ENCODE results near the gene PCK2. TPM values are rescaled to one million over a fixed set of nuclear protein-coding genes. Genes with fewer than 3 reads are reported as not detected.

PCK2 gene
- total RNA-seq, 1 experiment from 2014 or later, result 106 TPM

DNA sequence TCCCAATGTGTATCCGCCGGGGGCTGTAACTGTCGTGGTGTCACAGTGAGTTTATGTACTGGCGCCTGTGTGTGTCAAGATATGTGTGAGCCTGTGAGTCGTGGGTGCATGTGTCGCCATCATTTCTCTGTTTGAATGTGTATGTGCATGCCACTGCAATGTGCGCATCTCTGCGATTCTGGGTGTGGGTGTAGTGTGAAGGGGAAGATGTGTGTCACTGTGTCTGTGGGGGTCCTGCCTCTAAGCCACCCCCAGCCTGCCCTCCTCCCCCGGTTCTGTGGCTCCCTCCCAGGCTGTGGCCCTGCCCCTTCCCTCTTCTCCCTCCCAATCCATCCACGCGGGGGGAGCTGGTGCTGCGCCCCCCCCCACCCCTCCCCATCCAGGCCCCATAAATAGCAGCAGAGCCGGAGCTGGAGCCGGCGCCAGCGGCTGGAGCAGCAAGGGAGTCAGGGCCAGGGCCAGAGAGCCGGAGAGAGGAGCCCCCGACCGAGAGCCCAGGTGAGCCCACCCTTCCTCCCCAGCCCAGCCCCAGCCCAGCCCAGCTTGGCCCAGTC lies 22.9 kb upstream of the PCK2 start, which contains the start of gene CPNE6:
CPNE6 (plus strand) TSS at position 419 of the 554 bp plus-strand sequence. CDS start 1,375 bp downstream, outside the sequence.
- Histone ChIP-seq H3K9me3 (ENCODE audit: low read length) (no peaks in the 10 kb centered on the region), H3K9ac (ENCODE audit: low read length) (no peak within 1 kb of the TSS), H2AFZ (ENCODE audit: low read length) (no peak within 1 kb of the TSS), H3K27ac (ENCODE audit: low read length) (no peak within 1 kb of the TSS), H4K20me1 (ENCODE audit: insufficient read depth, low read depth, low read length) (no peaks in the 10 kb centered on the region), H3K4me2 (ENCODE audit: low read depth, low read length, poor library complexity, severe bottlenecking) (no peak within 1 kb of the TSS), H3K27me3 (ENCODE audit: low read length) (no peaks in the 10 kb centered on the region), H3K4me3 (ENCODE audit: low read length) (no peak within 1 kb of the TSS), H3K79me2 (ENCODE audit: low read length) (no peaks in the 10 kb centered on the region), H3K9me2 (replicated peaks; ENCODE audit: insufficient read depth, low read length) (no peaks in the 10 kb centered on the region), H3K36me3 (ENCODE audit: insufficient read depth, low read length) (0 out of 2 replicates have a peak, but pooled peaks cover 3% of the 10 kb centered on the region), H3K4me1 (ENCODE audit: low read length) (peaks cover 9% of the 10 kb centered on the region)
- DNase-seq, result no peak

DNA sequence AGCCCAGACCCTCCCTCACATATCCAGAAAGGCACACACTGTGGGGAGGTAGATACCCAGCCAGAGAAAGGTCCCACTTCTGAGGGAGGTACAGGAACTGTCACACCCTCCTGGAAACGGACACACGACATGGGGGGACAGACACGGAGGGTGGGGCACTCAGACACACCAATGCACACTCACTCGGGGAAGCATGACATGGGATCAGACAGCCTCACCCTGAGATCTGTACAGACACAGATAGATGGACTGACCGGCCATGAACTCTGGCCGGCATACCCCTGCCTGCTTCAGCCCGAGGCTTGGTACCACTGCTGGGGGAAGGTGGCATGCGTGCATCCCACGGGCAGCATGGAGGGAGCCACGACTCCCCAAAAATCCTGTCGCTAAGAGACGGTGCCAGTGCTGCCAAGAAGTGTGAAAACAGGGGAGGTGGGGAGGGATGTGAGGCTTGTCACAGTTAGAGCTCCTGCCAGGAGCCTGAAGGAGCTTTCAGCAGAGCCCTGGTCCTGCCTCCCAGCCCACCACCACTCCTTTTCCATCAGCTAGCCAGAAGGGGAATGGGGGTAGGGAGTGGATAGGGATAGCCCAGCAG lies 22.2 kb upstream of the PCK2 start:
- no peaks in the 10 kb centered on the region for H4K20me1 ChIP-seq (ENCODE audit: insufficient read depth, low read depth, low read length)
- H3K4me3 ChIP-seq (ENCODE audit: low read length), result no peak overlapping the region
- H3K27ac ChIP-seq (ENCODE audit: low read length), result no peak overlapping the region
- no peaks in the 10 kb centered on the region for H3K79me2 ChIP-seq (ENCODE audit: low read length)
- no peaks in the 10 kb centered on the region for H3K9me3 ChIP-seq (ENCODE audit: low read length)
- no peak for DNase-seq
- no peaks in the 10 kb centered on the region for H3K27me3 ChIP-seq (ENCODE audit: low read length)
- H3K4me1 ChIP-seq (ENCODE audit: low read length), result peaks cover 9% of the 10 kb centered on the region
- H3K36me3 ChIP-seq (ENCODE audit: insufficient read depth, low read length), result no peaks in the 10 kb centered on the region
- no peak overlapping the region for H2AFZ ChIP-seq (ENCODE audit: low read length)
- H3K4me2 ChIP-seq (ENCODE audit: low read depth, low read length, poor library complexity, severe bottlenecking), result no peak overlapping the region
- no peak overlapping the region for H3K9ac ChIP-seq (ENCODE audit: low read length)
- H3K9me2 ChIP-seq (replicated peaks; ENCODE audit: insufficient read depth, low read length), result no peaks in the 10 kb centered on the region

DNA sequence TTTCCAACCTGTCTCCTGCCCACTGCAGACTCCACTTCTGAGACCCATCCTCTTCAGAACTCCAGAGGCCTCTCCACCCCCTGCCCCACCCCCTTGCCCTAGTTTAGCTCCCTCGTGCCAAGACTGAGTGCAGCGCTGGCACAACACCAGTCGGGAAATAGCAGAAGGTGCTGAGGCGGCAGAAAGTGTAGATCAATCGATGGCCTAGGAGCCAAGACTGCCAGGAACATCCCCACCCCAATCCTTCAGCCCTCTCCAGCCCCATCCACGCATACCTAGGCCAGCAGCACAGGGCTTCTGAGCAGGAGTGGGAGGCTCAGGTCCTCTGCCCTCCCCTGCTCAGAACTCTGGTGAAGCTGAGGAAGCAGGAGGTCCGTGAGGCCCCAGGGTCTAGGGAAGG lies 21.7 kb upstream of the PCK2 start:
- no peak for DNase-seq
- Histone ChIP-seq H3K27ac (ENCODE audit: low read length) (no peak overlapping the region), H3K9ac (ENCODE audit: low read length) (no peak overlapping the region), H3K4me3 (ENCODE audit: low read length) (no peak overlapping the region), H3K27me3 (ENCODE audit: low read length) (no peaks in the 10 kb centered on the region), H3K4me1 (ENCODE audit: low read length) (peaks cover 10% of the 10 kb centered on the region), H3K36me3 (ENCODE audit: insufficient read depth, low read length) (no peaks in the 10 kb centered on the region), H4K20me1 (ENCODE audit: insufficient read depth, low read depth, low read length) (no peaks in the 10 kb centered on the region), H3K79me2 (ENCODE audit: low read length) (no peaks in the 10 kb centered on the region), H3K9me2 (replicated peaks; ENCODE audit: insufficient read depth, low read length) (no peaks in the 10 kb centered on the region), H2AFZ (ENCODE audit: low read length) (no peak overlapping the region), H3K9me3 (ENCODE audit: low read length) (no peaks in the 10 kb centered on the region), H3K4me2 (ENCODE audit: low read depth, low read length, poor library complexity, severe bottlenecking) (no peak overlapping the region)

DNA sequence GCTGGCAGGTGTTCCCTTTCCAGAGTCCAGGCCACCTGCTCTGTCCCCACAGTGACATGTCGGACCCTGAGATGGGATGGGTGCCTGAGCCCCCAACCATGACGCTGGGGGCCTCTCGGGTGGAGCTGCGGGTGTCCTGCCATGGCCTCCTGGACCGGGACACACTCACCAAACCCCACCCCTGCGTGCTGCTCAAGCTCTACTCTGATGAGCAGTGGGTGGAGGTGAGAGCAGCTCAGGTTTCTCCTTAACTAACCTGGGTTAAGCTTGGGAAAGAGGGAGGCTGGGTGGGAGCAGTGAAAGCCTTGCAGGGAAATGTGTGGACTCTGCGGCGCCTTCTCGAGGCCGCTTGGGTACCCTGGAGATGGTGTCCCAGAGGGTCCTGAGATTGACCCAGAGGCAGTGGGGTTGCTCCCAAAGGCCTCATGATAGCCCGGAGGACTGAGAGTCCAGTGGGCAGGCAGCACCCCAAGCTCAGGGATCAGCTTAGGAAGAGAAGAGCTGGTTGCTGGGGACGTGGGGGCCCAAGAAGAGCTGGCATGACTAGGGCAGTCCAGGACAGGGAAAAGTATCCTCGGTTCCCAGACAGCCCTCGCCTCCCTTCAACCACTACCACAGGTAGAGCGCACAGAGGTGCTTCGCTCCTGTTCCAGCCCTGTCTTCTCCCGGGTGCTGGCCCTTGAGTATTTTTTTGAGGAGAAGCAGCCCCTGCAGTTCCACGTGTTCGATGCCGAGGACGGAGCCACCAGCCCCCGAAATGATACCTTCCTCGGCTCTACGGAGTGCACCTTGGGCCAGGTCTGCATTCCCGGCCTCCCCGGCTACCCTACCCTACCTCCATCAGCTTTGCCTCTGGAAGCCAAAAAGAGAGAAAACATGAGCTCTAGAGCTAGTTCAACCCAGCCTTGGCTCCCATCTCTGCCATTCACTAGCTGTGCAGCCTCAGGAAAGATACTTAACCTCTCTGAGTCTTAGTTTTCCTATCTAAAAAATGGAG lies 20.9 kb upstream of the PCK2 start:
- no peaks in the 10 kb centered on the region for H3K27me3 ChIP-seq (ENCODE audit: low read length)
- H3K27ac ChIP-seq (ENCODE audit: low read length), result no peak overlapping the region
- no peaks in the 10 kb centered on the region for H3K36me3 ChIP-seq (ENCODE audit: insufficient read depth, low read length)
- no peaks in the 10 kb centered on the region for H4K20me1 ChIP-seq (ENCODE audit: insufficient read depth, low read depth, low read length)
- H2AFZ ChIP-seq (ENCODE audit: low read length), result no peak overlapping the region
- no peak for DNase-seq
- H3K9me3 ChIP-seq (ENCODE audit: low read length), result no peaks in the 10 kb centered on the region
- no peak overlapping the region for H3K4me3 ChIP-seq (ENCODE audit: low read length)
- no peaks in the 10 kb centered on the region for H3K9me2 ChIP-seq (replicated peaks; ENCODE audit: insufficient read depth, low read length)
- H3K9ac ChIP-seq (ENCODE audit: low read length), result no peak overlapping the region
- no peak overlapping the region for H3K4me2 ChIP-seq (ENCODE audit: low read depth, low read length, poor library complexity, severe bottlenecking)
- no peaks in the 10 kb centered on the region for H3K79me2 ChIP-seq (ENCODE audit: low read length)
- peaks cover 17% of the 10 kb centered on the region for H3K4me1 ChIP-seq (ENCODE audit: low read length)

DNA sequence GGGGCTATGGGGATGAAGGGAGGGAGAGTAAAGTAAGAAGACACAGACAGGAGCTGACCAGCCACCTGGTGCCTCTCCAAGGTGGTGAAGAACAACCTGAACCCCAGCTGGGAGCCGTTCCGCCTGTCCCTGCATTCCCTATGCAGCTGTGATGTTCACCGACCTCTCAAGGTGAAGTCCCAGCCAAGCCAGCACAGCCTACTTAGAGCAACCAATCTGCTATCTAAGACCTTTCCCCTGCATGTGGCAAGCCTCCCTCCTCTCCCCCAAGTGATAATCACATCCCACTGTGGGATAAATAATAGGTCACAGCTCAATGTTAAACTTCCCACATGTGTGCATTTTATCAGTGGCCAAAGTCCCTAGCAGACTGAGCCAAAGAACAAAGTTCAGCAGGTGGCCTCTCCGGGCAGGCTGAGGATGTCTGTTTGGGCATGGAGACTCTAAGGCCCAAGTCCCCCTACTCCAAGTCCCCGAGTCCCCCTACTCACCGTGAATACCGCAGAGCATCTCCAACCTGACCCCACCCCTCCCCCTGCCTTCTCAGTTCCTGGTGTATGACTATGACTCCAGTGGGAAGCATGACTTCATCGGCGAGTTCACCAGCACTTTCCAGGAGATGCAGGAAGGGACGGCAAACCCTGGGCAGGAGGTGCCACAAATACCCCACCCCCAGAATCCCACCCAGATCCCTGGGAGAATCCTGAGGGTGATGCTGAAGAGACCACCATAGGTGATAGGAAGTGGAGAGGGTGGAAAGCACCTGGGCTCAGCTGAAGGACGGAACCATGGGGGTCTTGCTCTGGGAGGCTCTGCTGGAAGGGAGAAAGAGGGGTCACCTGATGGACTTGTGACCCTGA lies 19.3 kb upstream of the PCK2 start:
- Histone ChIP-seq H2AFZ (ENCODE audit: low read length) (peak overlapping the region; percentile 58; the same call in 1 of the 2 replicates), H3K27ac (ENCODE audit: low read length) (no peak overlapping the region), H3K9me3 (ENCODE audit: low read length) (no peaks in the 10 kb centered on the region)

DNA sequence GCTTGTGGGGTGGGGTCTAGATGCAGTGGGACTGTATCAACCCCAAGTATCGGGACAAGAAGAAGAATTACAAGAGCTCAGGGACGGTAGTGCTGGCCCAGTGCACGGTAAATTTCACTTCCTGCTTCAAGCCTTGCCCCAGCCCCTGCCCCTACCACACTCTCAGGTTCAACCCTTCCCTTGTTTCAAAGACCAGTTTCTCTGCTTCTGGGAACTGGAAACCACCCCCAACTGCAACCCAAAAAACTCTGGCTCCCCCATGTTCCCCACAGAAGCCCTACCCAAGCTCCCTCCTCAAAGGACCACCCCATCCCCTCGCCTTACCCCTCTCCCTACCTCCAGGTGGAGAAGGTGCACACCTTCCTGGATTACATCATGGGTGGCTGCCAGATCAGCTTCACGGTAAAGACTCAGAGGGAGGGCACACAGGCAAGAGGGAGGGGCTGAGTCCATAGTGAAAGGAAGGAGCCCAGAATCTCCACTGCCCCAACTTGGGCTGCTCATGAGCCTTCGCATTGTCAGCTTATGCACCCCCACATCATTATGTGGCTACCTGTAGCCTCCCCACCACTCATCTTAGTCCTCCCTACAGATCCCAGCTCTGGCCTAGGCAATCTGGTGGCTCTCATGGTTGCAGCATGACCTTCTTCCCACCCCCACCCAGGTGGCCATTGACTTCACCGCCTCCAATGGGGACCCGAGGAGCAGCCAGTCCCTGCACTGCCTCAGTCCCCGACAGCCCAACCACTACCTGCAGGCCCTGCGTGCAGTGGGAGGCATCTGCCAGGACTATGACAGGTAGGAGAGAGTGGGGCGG lies 18.4 kb upstream of the PCK2 start:
- Histone ChIP-seq H3K27ac (ENCODE audit: low read length) (no peak overlapping the region), H2AFZ (ENCODE audit: low read length) (peak overlapping the region; percentile 58; the same call in 1 of the 2 replicates)

More for the DNA sequence above, 19.3 kb upstream of the PCK2 start:
- H4K20me1 ChIP-seq (ENCODE audit: insufficient read depth, low read depth, low read length), result no peaks in the 10 kb centered on the region
- H3K36me3 ChIP-seq (ENCODE audit: insufficient read depth, low read length), result no peaks in the 10 kb centered on the region
- H3K4me1 ChIP-seq (ENCODE audit: low read length), result peaks cover 24% of the 10 kb centered on the region
- DNase-seq, result no peak
- no peaks in the 10 kb centered on the region for H3K9me2 ChIP-seq (replicated peaks; ENCODE audit: insufficient read depth, low read length)
- no peaks in the 10 kb centered on the region for H3K27me3 ChIP-seq (ENCODE audit: low read length)
- no peak overlapping the region for H3K4me3 ChIP-seq (ENCODE audit: low read length)
- no peak overlapping the region for H3K4me2 ChIP-seq (ENCODE audit: low read depth, low read length, poor library complexity, severe bottlenecking)
- H3K9ac ChIP-seq (ENCODE audit: low read length), result no peak overlapping the region
- no peaks in the 10 kb centered on the region for H3K79me2 ChIP-seq (ENCODE audit: low read length)

DNA sequence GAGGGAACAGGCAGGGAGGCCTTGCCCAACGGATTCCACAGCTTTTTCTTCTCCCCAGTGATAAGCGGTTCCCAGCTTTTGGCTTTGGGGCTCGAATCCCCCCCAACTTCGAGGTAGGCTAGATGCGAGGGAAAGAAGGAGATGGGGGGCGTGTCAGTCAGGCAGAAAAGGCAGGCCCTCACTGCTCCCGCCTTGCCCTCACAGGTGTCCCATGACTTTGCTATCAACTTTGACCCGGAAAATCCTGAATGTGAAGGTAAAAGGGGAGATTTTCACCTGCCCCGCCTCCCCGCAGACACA lies 17.9 kb upstream of the PCK2 start:
- Histone ChIP-seq H3K4me3 (ENCODE audit: low read length) (no peak overlapping the region), H3K36me3 (ENCODE audit: insufficient read depth, low read length) (no peaks in the 10 kb centered on the region), H3K4me1 (ENCODE audit: low read length) (peaks cover 37% of the 10 kb centered on the region), H3K9me2 (replicated peaks; ENCODE audit: insufficient read depth, low read length) (no peaks in the 10 kb centered on the region), H3K4me2 (ENCODE audit: low read depth, low read length, poor library complexity, severe bottlenecking) (no peak overlapping the region), H2AFZ (ENCODE audit: low read length) (no peak overlapping the region), H3K9ac (ENCODE audit: low read length) (no peak overlapping the region), H3K79me2 (ENCODE audit: low read length) (no peaks in the 10 kb centered on the region), H3K27me3 (ENCODE audit: low read length) (no peaks in the 10 kb centered on the region), H4K20me1 (ENCODE audit: insufficient read depth, low read depth, low read length) (no peaks in the 10 kb centered on the region), H3K9me3 (ENCODE audit: low read length) (no peaks in the 10 kb centered on the region), H3K27ac (ENCODE audit: low read length) (no peak overlapping the region)
- no peak for DNase-seq

More for the DNA sequence above, 18.4 kb upstream of the PCK2 start:
- DNase-seq, result peak; percentile 63
- H3K27me3 ChIP-seq (ENCODE audit: low read length), result no peaks in the 10 kb centered on the region
- H3K9me3 ChIP-seq (ENCODE audit: low read length), result no peaks in the 10 kb centered on the region
- no peak overlapping the region for H3K9ac ChIP-seq (ENCODE audit: low read length)
- no peak overlapping the region for H3K4me3 ChIP-seq (ENCODE audit: low read length)
- no peaks in the 10 kb centered on the region for H3K36me3 ChIP-seq (ENCODE audit: insufficient read depth, low read length)
- H3K4me1 ChIP-seq (ENCODE audit: low read length), result peaks cover 33% of the 10 kb centered on the region
- no peaks in the 10 kb centered on the region for H3K79me2 ChIP-seq (ENCODE audit: low read length)
- H4K20me1 ChIP-seq (ENCODE audit: insufficient read depth, low read depth, low read length), result no peaks in the 10 kb centered on the region
- no peaks in the 10 kb centered on the region for H3K9me2 ChIP-seq (replicated peaks; ENCODE audit: insufficient read depth, low read length)
- H3K4me2 ChIP-seq (ENCODE audit: low read depth, low read length, poor library complexity, severe bottlenecking), result no peak overlapping the region

Data from Karpas-422 (cell line).